Measurements from ENCODE around the gene ZP1.

DNA sequence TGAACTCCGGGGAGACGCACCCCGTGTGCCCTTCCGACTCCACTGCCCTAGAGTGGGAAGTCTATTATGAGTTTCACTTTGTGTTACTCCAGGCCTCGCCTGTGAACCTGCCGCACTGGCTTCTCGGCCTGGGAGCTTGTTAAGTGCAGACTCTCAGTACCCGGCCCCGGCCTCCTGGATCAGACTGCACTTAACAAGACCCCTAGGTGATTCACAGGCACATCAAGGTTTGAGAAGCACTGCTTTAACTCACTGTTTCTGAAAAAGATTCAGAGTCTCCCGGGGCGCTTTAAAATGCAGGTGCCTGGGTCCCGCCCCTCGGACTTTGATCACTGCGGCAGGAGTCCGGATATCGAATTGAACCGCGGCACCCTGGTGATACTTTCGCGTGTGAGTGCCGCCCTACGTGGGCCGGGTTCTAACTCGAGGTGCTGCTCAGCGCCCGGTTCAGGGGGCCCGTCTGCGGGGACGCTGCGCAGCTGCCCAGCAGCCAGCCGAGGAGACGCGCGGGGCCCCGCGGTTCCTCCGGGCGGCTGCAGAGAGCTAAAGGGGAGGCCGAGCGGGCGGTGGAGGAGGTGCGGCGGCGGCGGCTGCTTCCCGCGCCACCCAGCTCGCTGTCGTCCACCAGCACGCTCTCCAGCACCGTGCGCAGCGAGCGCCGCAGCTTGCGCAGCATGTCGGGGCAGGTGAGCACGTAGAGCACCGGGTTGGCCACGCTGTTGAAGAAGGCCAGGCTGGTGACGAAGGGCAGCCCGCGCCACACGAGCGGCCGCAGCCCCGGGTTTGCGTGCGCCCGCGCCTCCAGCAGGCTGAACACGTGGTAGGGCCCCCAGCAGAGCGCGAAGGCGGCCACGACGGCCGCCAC, 15.0 kb upstream of the ZP1 start:
- TF ChIP-seq ZNF274 (IDR thresholded peaks at IDR 0.05; ENCODE audit: low read depth, low read length), result no peak
- no peak for TF ChIP-seq YY1 (IDR thresholded peaks at IDR 0.05; ENCODE audit: insufficient read depth, insufficient read length)
